H1 (cell line): ENCODE results near the gene SPIRE2. TPM values are rescaled to one million over a fixed set of nuclear protein-coding genes. Genes with fewer than 3 reads are reported as not detected.
A peak's percentile ranks its signal among the peaks of the same experiment; 100 is the strongest.

ENCODE experiments used
- CTCF ChIA-PET: fragments of 300-600 bp; sonication (Branson Sonifier 250); formaldehyde crosslinking; loops from one replicate; lab custom pipeline; 2021; ENCODE audit not compliant: partially characterized antibody; lab: Charles Lee
- POLR2A ChIA-PET: fragments of 300-600 bp; sonication (Branson Sonifier 250); formaldehyde crosslinking; loops from one replicate; lab custom pipeline; 2021; ENCODE audit warnings: inconsistent platforms; ENCODE audit not compliant: partially characterized antibody; lab: Charles Lee
- DNase-seq, 2 experiments: peaks; one replicate each; pipeline versions ENCODE4 v3.0.0 to v3.0.0-alpha.2; 2010 to 2022; ENCODE audit warnings: low spot score in 2 of 2, low read depth in 1 of 2, mixed read lengths in 1 of 2
- FAIRE-seq: peaks from 2 replicates; lab custom pipeline; 2011; peaks lifted over from hg19 to GRCh38; lab: Jason Lieb, UNC
- H2AFZ ChIP-seq: 2 replicates; pipeline ENCODE4 v1.8.1; 2012; ENCODE audit warnings: low read length, inconsistent platforms
- H2AK5ac ChIP-seq: 2 replicates; pipeline ENCODE4 v1.6.1; 2013; ENCODE audit warnings: low read depth, low read length
- H2BK120ac ChIP-seq: replicated peaks from 2 replicates; pipeline ENCODE3; 2013; ENCODE audit warnings: low read depth, low read length, inconsistent platforms
- H2BK12ac ChIP-seq: 2 replicates; pipeline ENCODE4 v1.6.1; 2013; ENCODE audit warnings: low read depth, low read length
- H2BK15ac ChIP-seq: 2 replicates; pipeline ENCODE4 v1.6.1; 2013; ENCODE audit warnings: low read length
- H2BK20ac ChIP-seq: 2 replicates; pipeline ENCODE4 v1.6.1; 2013; ENCODE audit warnings: low read length
- H2BK5ac ChIP-seq: 2 replicates; pipeline ENCODE4 v1.6.1; 2013; ENCODE audit warnings: low read depth, low read length
- H3K14ac ChIP-seq: 2 replicates; pipeline ENCODE4 v1.6.1; 2013; ENCODE audit warnings: inconsistent platforms; ENCODE audit not compliant: insufficient read length
- H3K18ac ChIP-seq: 2 replicates; pipeline ENCODE4 v1.6.1; 2013; ENCODE audit warnings: low read length; ENCODE audit errors: extremely low read depth
- H3K23ac ChIP-seq: 2 replicates; pipeline ENCODE4 v1.6.1; 2013; ENCODE audit warnings: inconsistent platforms; ENCODE audit not compliant: insufficient read length
- H3K23me2 ChIP-seq: 2 replicates; pipeline ENCODE4 v1.6.1; 2013; ENCODE audit warnings: low read depth, low read length
- H3K27ac ChIP-seq: 2 replicates; pipeline ENCODE4 v1.6.1; 2011; ENCODE audit warnings: low read depth, low read length, inconsistent platforms
- H3K27me3 ChIP-seq, 4 experiments: replicated peaks in 1 of 4; 1 replicate in 1 of 4; 2 replicates in 3 of 4; pipeline versions ENCODE4 v1.6.1 to v1.8.1; 2011 to 2013; ENCODE audit warnings: low read length in 3 of 4, mild to moderate bottlenecking in 3 of 4, inconsistent platforms in 2 of 4, mixed read lengths in 2 of 4, moderate library complexity in 1 of 4; ENCODE audit not compliant: control insufficient read depth in 3 of 4, insufficient read depth in 3 of 4; ENCODE audit errors: extremely low read depth in 1 of 4
- H3K36me3 ChIP-seq, 4 experiments: 2 replicates each; pipeline versions ENCODE4 v1.6.1 to v1.8.1; 2011 to 2013; ENCODE audit warnings: mild to moderate bottlenecking in 4 of 4, low read length in 3 of 4, moderate library complexity in 2 of 4, control low read depth in 1 of 4, inconsistent platforms in 1 of 4; ENCODE audit not compliant: insufficient read depth in 4 of 4, control insufficient read depth in 2 of 4
- H3K4ac ChIP-seq: replicated peaks from 2 replicates; pipeline ENCODE3; 2013; ENCODE audit warnings: low read length, low read depth, mixed read lengths, inconsistent platforms; ENCODE audit not compliant: insufficient read length
- H3K4me1 ChIP-seq, 4 experiments: replicated peaks in 1 of 4; 1 replicate in 1 of 4; 2 replicates in 3 of 4; pipeline versions ENCODE4 v1.6.1 to v1.8.1; 2011 to 2013; ENCODE audit warnings: low read length in 3 of 4, inconsistent platforms in 2 of 4, mixed read lengths in 1 of 4; ENCODE audit not compliant: insufficient read depth in 4 of 4, control insufficient read depth in 3 of 4
- H3K4me2 ChIP-seq, 2 experiments: 2 replicates each; pipeline versions ENCODE4 v1.6.1 to v1.8.1; 2011 to 2013; ENCODE audit warnings: low read depth in 2 of 2, low read length in 2 of 2, control low read depth in 1 of 2, inconsistent platforms in 1 of 2, mild to moderate bottlenecking in 1 of 2; ENCODE audit not compliant: insufficient read depth in 1 of 2
- H3K4me3 ChIP-seq, 4 experiments: fragments of 200-600, 300-600 bp in 1 of 4; sonication (generic), shearing (Covaris generic), sonication (Bioruptor Twin) in 1 of 4; 2 replicates each; pipeline versions ENCODE4 v1.5.1 to v1.8.1; 2011 to 2016; ENCODE audit warnings: low read length in 4 of 4, low read depth in 3 of 4, control low read depth in 2 of 4, inconsistent platforms in 2 of 4, mild to moderate bottlenecking in 2 of 4, mixed read lengths in 1 of 4, moderate library complexity in 1 of 4; ENCODE audit not compliant: insufficient read depth in 2 of 4; ENCODE audit errors: extremely low read depth in 1 of 4
- H3K56ac ChIP-seq: replicated peaks from 2 replicates; pipeline ENCODE3; 2013; ENCODE audit warnings: low read depth, mild to moderate bottlenecking, mixed read lengths, low read length, inconsistent platforms; ENCODE audit not compliant: insufficient read length
- H3K79me1 ChIP-seq: 2 replicates; pipeline ENCODE4 v1.6.1; 2013; ENCODE audit warnings: low read depth, low read length, control low read depth
- H3K79me2 ChIP-seq, 2 experiments: 2 replicates each; pipeline versions ENCODE4 v1.6.1 to v1.8.1; 2012 to 2013; ENCODE audit warnings: low read length in 2 of 2, mild to moderate bottlenecking in 2 of 2, inconsistent platforms in 1 of 2; ENCODE audit not compliant: insufficient read depth in 2 of 2, control insufficient read depth in 1 of 2
- H3K9ac ChIP-seq, 4 experiments: replicated peaks in 1 of 4; 1 replicate in 1 of 4; 2 replicates in 3 of 4; pipeline versions ENCODE4 v1.6.1 to v1.8.1; 2011 to 2013; ENCODE audit warnings: low read depth in 3 of 4, low read length in 3 of 4, control low read depth in 2 of 4, mild to moderate bottlenecking in 2 of 4, moderate library complexity in 2 of 4, inconsistent platforms in 1 of 4; ENCODE audit errors: extremely low read depth in 1 of 4
- H3K9me3 ChIP-seq, 2 experiments: 2 replicates each; pipeline versions ENCODE4 v1.6.1 to v1.8.1; 2012 to 2013; ENCODE audit warnings: mild to moderate bottlenecking in 2 of 2, moderate library complexity in 2 of 2, control low read depth in 1 of 2, inconsistent platforms in 1 of 2, low read depth in 1 of 2, low read length in 1 of 2, mixed read lengths in 1 of 2; ENCODE audit not compliant: insufficient read depth in 2 of 2
- H4K20me1 ChIP-seq, 2 experiments: replicated peaks in 1 of 2; 2 replicates each; pipeline versions ENCODE3 to v1.8.1; 2011 to 2013; ENCODE audit warnings: inconsistent platforms in 2 of 2, low read length in 2 of 2, mild to moderate bottlenecking in 1 of 2; ENCODE audit not compliant: insufficient read depth in 2 of 2, control insufficient read depth in 1 of 2
- H4K5ac ChIP-seq: 2 replicates; pipeline ENCODE4 v1.6.1; 2013; ENCODE audit warnings: low read length, low read depth, mixed read lengths, inconsistent platforms; ENCODE audit not compliant: insufficient read length
- H4K8ac ChIP-seq: 2 replicates; pipeline ENCODE4 v1.8.0; 2013; ENCODE audit warnings: mild to moderate bottlenecking, moderate library complexity, low read length, inconsistent platforms; ENCODE audit not compliant: insufficient read depth; ENCODE audit errors: extremely low read depth
- H4K91ac ChIP-seq: replicated peaks from 2 replicates; pipeline ENCODE3; 2013; ENCODE audit warnings: low read length, mixed read lengths, inconsistent platforms; ENCODE audit not compliant: insufficient read length
- BCL11A ChIP-seq, 2 experiments: IDR thresholded peaks; one replicate each; pipeline ENCODE4 v1.6.1; 2011; ENCODE audit warnings: low read depth in 2 of 2, low read length in 2 of 2, mild to moderate bottlenecking in 2 of 2
- CBX5 ChIP-seq: fragments of 300-800, 300-1000 bp; sonication (generic); IDR thresholded peaks from 2 replicates; pipeline ENCODE4 v1.7.1; 2016; ENCODE audit warnings: antibody characterized with exemption, low read length, low read depth
- FOSL1 ChIP-seq: IDR thresholded peaks from 2 replicates; pipeline ENCODE4 v1.6.1; 2011; ENCODE audit warnings: mild to moderate bottlenecking, low read depth, low read length, moderate library complexity; ENCODE audit not compliant: insufficient read depth
- GABPA ChIP-seq: IDR thresholded peaks from 2 replicates; pipeline ENCODE4 v1.6.1; 2011; ENCODE audit warnings: mild to moderate bottlenecking, low read length, moderate library complexity, borderline replicate concordance; ENCODE audit not compliant: insufficient read depth
- PHF8 ChIP-seq: fragments of 200-600 bp; sonication (generic); conservative IDR thresholded peaks from 2 replicates; pipeline ENCODE4 v1.7.1; 2012; ENCODE audit warnings: low read depth, mild to moderate bottlenecking, inconsistent platforms, low read length, moderate library complexity
- RFX5 ChIP-seq: IDR thresholded peaks from 2 replicates; pipeline ENCODE4 v1.6.1; 2011; ENCODE audit warnings: low read depth, low read length, improper control_type of control experiment, borderline replicate concordance
- TBP ChIP-seq: IDR thresholded peaks from 2 replicates; pipeline ENCODE4 v1.6.1; 2011; ENCODE audit warnings: low read depth, low read length, improper control_type of control experiment
- WGBS, 2 experiments: shearing (Covaris generic) in 1 of 2; methylation state at CpG; one replicate each; pipeline versions ENCODE4 v1.1.6 to v1.1.7; 2013 to 2015; ENCODE audit warnings: low lambda C conversion rate in 2 of 2, mixed read lengths in 2 of 2, inconsistent platforms in 1 of 2, low coverage in 1 of 2, missing lambda C conversion rate in 1 of 2; ENCODE audit not compliant: insufficient replicate concordance in 2 of 2, insufficient coverage in 1 of 2, insufficient read length in 1 of 2; ENCODE audit errors: extremely low coverage in 1 of 2, missing lambda C conversion rate in 1 of 2; 5-methylcytosine and 5-hydroxymethylcytosine counted together
- polyA plus RNA-seq, 7 experiments: library from polyadenylated mRNA; depleted of rRNA in 3 of 7; stranded (reverse) in 5 of 7; unstranded in 2 of 7; fragments of >200 nt in 5 of 7; fragments of 200-250 nt in 2 of 7; gene quantifications; 1 replicate in 5 of 7; 2 replicates in 1 of 7; 4 replicates in 1 of 7; pipeline versions ENCODE4 v1.2.1 to v1.2.3, GENCODE V29; 2011 to 2013; ENCODE audit warnings: missing spikeins in 2 of 7, mixed read lengths in 2 of 7
- total RNA-seq: library from RNA; stranded (reverse); fragmentation: NEBNext Ultra II Directional; extraction: Animal tissue kit (Norgen Biotek cat#: 25700); gene quantifications from 2 replicates; pipeline ENCODE4 v1.2.1, GENCODE V29; 2021
- TF ChIP-seq, protein P1 (sequence below), 3 experiments: IDR thresholded peaks; 1 replicate in 2 of 3; 2 replicates in 1 of 3; pipeline versions ENCODE4 v1.5.1 to v1.6.1; 2011; ENCODE audit warnings: low read length in 3 of 3, mild to moderate bottlenecking in 3 of 3, inconsistent platforms in 2 of 3, low read depth in 1 of 3, moderate library complexity in 1 of 3; ENCODE audit not compliant: insufficient read depth in 1 of 3; ENCODE audit errors: control extremely low read depth in 1 of 3

SPIRE2 gene
- total and polyA plus RNA-seq, 2 of the 8 experiments (the other 6 are each of a cell fraction or from before 2014, with no cell fraction given) = 7.4 to 15.4 TPM

DNA sequence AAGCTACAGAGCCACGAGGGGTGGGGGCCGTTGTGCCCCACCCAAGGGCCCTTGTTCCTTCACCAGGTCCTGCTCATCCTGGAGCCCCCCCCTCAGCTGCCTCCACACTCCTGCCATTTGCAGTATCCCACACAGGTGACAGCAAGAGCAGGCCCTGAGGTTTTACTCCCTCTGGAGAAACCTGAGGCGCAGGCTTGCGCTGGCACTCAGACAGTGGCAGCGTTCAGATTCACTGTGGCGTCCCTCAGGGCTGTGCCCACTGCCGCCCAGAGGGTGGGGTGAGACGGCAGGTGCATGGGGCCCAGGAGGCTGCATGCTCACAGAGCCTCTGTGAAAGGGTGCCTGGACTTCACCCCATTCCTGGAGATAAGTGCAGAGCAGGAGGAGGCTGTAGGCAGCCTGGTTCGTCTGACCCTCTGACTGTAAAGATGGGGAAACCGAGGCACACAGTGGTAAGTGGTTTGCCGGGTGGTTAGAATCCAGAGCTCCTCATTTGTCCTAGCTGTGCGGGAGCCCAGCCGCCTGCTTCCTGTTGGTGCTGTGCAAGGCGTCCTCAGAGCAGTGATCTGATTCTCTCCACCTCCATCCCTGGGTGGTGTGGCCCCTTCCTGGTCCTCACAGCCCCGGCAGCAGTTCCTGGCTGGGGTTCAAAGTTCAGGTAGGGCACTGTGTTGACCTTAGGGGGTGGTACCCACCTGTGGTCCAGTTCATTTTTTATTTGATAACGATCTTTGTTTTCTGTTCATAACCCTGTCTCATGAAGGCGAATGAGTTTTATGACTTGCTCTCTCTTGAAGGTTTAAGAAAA is 1.6 kb downstream of the SPIRE2 start:
- no peak overlapping the region for H2BK120ac ChIP-seq
- no peak overlapping the region for H3K9ac ChIP-seq
- H3K14ac ChIP-seq = no peak overlapping the region
- no peak overlapping the region for H4K91ac ChIP-seq
- no peak overlapping the region for H2AFZ ChIP-seq
- no peak overlapping the region; the same call in 1 of the 2 replicates for H4K8ac ChIP-seq
- no peak for DNase-seq
- no peak overlapping the region for H2BK5ac ChIP-seq
- H4K20me1 ChIP-seq = peaks cover 0 to 6% of the 10 kb centered on the region in 2 experiments
- H3K4me1 ChIP-seq = peaks cover 0 to 5% (median 4%) of the 10 kb centered on the region in 4 experiments; a peak in 4 of 7 replicates
- H3K56ac ChIP-seq = no peak overlapping the region
- no peaks in the 10 kb centered on the region for H3K79me2 ChIP-seq
- no peaks in the 10 kb centered on the region for H3K9me3 ChIP-seq
- H2BK15ac ChIP-seq = no peak overlapping the region
- no peak overlapping the region for H4K5ac ChIP-seq
- H3K4me3 ChIP-seq = peak overlapping the region in 1 of 4 experiments; percentile 81; a peak in 1 of 8 replicates
- ChIA-PET CTCF (interaction anchor here (0.9 to 2.8 kb wide), 2 partner anchors 30 to 124 kb away, joined by 3 to 13 read pairs; no protein-coding TSS in a partner anchor), POLR2A (interaction anchor here (1.5 to 4.4 kb wide), 7 partner anchors 12 to 112 kb away, joined by 3 to 34 read pairs (median 7); partner anchors contain the start of genes FANCA, TCF25 and TUBB3)
- no peak overlapping the region for H3K4ac ChIP-seq
- H2BK20ac ChIP-seq = no peak overlapping the region
- WGBS, 2 experiments = 85% methylated on average over 16 of the region's 17 CpGs; no CpG with 5 or more reads in 1 of the 2 experiments
- H2BK12ac ChIP-seq = no peak overlapping the region
- H3K36me3 ChIP-seq = no peaks in the 10 kb centered on the region
- H3K18ac ChIP-seq = no peak overlapping the region
- H3K79me1 ChIP-seq = peaks cover 2% of the 10 kb centered on the region; the same call in 1 of the 2 replicates
- H3K23me2 ChIP-seq = peaks cover 6% of the 10 kb centered on the region; the same call in 1 of the 2 replicates
- H3K23ac ChIP-seq = no peak overlapping the region
- H2AK5ac ChIP-seq = no peak overlapping the region
- H3K27me3 ChIP-seq = no peaks in the 10 kb centered on the region
- H3K27ac ChIP-seq = no peak overlapping the region
- H3K4me2 ChIP-seq = peak overlapping the region; percentile 54 to 73
- FAIRE-seq = no peak
- TF ChIP-seq FOSL1 (no peak), RFX5 (no peak), PHF8 (no peak), GABPA (no peak), BCL11A (IDR thresholded peaks at IDR 0.05; ENCODE audit: low read depth in 2 of 2, low read length in 2 of 2) (no peak), CBX5 (no peak), TBP (no peak)
- TF ChIP-seq, protein P1, sequence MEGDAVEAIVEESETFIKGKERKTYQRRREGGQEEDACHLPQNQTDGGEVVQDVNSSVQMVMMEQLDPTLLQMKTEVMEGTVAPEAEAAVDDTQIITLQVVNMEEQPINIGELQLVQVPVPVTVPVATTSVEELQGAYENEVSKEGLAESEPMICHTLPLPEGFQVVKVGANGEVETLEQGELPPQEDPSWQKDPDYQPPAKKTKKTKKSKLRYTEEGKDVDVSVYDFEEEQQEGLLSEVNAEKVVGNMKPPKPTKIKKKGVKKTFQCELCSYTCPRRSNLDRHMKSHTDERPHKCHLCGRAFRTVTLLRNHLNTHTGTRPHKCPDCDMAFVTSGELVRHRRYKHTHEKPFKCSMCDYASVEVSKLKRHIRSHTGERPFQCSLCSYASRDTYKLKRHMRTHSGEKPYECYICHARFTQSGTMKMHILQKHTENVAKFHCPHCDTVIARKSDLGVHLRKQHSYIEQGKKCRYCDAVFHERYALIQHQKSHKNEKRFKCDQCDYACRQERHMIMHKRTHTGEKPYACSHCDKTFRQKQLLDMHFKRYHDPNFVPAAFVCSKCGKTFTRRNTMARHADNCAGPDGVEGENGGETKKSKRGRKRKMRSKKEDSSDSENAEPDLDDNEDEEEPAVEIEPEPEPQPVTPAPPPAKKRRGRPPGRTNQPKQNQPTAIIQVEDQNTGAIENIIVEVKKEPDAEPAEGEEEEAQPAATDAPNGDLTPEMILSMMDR (IDR thresholded peaks at IDR 0.05; ENCODE audit: control extremely low read depth in 1 of 3, insufficient read depth in 1 of 3, low read depth in 1 of 3, low read length in 3 of 3) = no peak
